HUES64 (cell line): ENCODE data around the gene SMARCC1.

ENCODE experiments used
- H3K27ac ChIP-seq: 2 replicates; pipeline ENCODE4 v1.7.0; 2013; ENCODE audit warnings: low read depth, low read length, inconsistent platforms
- H3K27me3 ChIP-seq: 2 replicates; pipeline ENCODE4 v1.6.1; 2013; ENCODE audit warnings: mild to moderate bottlenecking, low read length; ENCODE audit not compliant: insufficient read depth
- H3K36me3 ChIP-seq: 2 replicates; pipeline ENCODE4 v1.6.1; 2013; ENCODE audit warnings: mild to moderate bottlenecking, low read length; ENCODE audit not compliant: insufficient read depth
- H3K4me1 ChIP-seq: 2 replicates; pipeline ENCODE4 v1.6.1; 2013; ENCODE audit warnings: mild to moderate bottlenecking, low read length, moderate library complexity; ENCODE audit not compliant: insufficient read depth
- H3K4me3 ChIP-seq: 2 replicates; pipeline ENCODE4 v1.5.1; 2013; ENCODE audit warnings: mild to moderate bottlenecking, low read length, moderate library complexity
- H3K9ac ChIP-seq: 2 replicates; pipeline ENCODE4 v1.6.1; 2013; ENCODE audit warnings: mild to moderate bottlenecking, low read depth, low read length
- H3K9me3 ChIP-seq: 2 replicates; pipeline ENCODE4 v1.6.1; 2013; ENCODE audit warnings: low read depth, low read length; ENCODE audit not compliant: insufficient read depth
- WGBS: fragments of 150-250, 120-280 bp; methylation state at CpG from one replicate; pipeline ENCODE4 v1.1.7; 2013; ENCODE audit warnings: missing lambda C conversion rate; 5-methylcytosine and 5-hydroxymethylcytosine counted together

SMARCC1 gene

DNA sequence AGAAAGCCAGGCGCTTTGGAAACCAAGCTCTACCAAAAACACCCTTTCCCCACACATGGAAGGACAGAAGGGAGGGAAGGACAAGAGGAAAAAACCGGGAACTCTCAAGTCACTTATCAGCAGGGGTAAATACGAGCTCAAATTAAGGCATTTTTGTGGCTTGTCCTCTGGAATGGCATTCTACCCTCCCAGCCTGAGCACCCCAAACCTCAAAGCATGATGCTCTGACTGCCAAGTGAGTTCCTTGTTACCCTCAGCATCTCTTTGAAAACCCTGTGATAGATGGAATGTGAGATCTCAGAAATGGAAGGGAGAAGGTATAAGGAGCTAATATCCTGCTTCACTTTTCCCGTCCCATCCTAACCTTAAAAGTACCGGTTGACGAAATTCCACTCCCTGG lies 194.9 kb downstream of the SMARCC1 start:
- Histone ChIP-seq H3K9ac (no peak overlapping the region), H3K27ac (no peak overlapping the region), H3K4me3 (no peak overlapping the region), H3K4me1 (peaks cover 10% of the 10 kb centered on the region; the same call in 1 of the 2 replicates), H3K36me3 (peaks cover 67% of the 10 kb centered on the region), H3K9me3 (no peaks in the 10 kb centered on the region), H3K27me3 (no peaks in the 10 kb centered on the region)
- WGBS = 88% methylated on average over 5 of the region's 6 CpGs

DNA sequence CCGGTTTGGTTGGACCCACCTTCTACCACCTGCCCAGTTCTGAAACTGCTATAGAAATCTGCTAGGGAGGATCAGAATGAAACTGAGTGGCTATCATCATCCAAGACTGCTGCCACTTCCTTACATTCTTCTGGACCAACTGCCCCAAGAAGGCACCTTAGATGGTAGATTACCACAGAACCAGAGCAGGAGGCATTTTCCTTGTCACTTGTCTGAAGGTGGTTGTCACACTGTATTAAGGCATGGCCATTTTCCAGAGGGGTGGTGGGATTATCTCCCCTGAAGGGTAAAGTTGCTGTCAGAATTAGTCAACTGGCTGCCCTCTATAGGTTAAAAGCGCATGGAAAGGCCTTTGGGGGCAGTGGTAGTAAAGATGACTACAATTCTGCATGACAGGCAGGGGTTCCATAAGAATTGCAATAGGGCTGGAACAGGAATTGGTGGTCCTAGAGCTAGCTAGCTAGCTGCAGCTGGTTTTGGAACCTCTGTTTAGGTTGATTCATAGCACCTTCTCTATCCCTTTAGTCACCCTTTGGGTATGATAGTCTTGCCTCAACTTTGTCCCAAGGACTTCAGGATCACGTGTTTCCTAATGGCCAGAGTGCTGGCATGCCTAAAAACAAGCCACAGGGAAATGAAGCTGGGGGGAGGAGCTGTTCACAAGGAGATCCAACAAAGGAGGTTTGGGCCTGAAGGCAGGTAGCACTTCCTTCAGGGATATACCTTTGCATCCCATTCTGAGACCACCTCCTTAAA lies 198.2 kb downstream of the SMARCC1 start:
- peaks cover 27% of the 10 kb centered on the region for H3K27me3 ChIP-seq
- no peaks in the 10 kb centered on the region for H3K9me3 ChIP-seq
- peaks cover 10% of the 10 kb centered on the region; the same call in 1 of the 2 replicates for H3K4me1 ChIP-seq
- H3K36me3 ChIP-seq = peaks cover 36% of the 10 kb centered on the region
- no peak overlapping the region for H3K4me3 ChIP-seq
- H3K9ac ChIP-seq = no peak overlapping the region
- no peak overlapping the region for H3K27ac ChIP-seq
- WGBS = 85% methylated on average over 3 of the region's 3 CpGs

DNA sequence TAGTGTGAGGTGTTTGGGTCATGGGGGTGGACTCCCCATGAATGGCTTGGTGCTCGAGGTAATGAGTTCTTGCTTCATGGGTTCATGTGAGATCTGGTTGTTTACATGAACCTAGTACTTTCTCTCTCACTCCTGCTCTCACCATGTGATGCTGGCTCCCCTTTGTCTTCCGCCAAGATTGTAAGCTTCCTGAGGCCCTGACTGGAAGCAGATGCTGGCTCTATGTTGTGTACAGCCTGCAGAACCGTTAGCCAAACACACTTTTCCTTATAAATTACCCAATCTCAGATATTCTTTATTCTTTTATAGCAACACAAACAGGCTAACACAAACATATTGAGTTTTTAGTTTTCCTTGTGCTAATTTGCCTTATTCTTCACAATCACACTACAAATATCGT lies 199.9 kb downstream of the SMARCC1 start:
- Histone ChIP-seq H3K27ac (no peak overlapping the region), H3K4me3 (no peak overlapping the region), H3K27me3 (peaks cover 39% of the 10 kb centered on the region), H3K4me1 (peaks cover 10% of the 10 kb centered on the region; the same call in 1 of the 2 replicates), H3K9me3 (no peaks in the 10 kb centered on the region), H3K36me3 (peaks cover 20% of the 10 kb centered on the region), H3K9ac (no peak overlapping the region)
- WGBS = 93% methylated on average over 4 of the region's 4 CpGs

DNA sequence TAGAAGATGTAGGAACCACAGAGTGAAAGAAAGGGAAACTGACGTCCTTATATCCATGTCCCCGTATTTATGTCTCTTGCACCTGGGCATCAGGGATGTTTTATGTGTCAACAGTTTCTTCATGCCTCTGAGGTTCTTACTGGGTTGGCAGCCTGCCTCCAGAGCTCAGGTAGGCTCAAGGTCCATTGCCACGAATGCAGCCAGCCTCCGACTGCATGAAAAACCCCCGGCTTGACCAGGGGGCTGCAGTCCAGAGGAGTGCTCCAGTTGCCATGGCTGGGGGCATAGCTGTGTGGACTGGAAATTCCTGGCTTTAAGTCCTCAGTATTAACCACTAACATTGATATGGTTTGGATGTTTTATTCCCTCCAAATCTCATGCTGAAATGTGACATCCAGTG lies 200.3 kb downstream of the SMARCC1 start:
- Histone ChIP-seq H3K9me3 (no peaks in the 10 kb centered on the region), H3K4me3 (no peak overlapping the region), H3K27me3 (peaks cover 42% of the 10 kb centered on the region), H3K4me1 (peaks cover 10% of the 10 kb centered on the region; the same call in 1 of the 2 replicates), H3K9ac (no peak overlapping the region), H3K36me3 (peaks cover 16% of the 10 kb centered on the region), H3K27ac (no peak overlapping the region)
- 85% methylated on average over 5 of the region's 5 CpGs for WGBS

DNA sequence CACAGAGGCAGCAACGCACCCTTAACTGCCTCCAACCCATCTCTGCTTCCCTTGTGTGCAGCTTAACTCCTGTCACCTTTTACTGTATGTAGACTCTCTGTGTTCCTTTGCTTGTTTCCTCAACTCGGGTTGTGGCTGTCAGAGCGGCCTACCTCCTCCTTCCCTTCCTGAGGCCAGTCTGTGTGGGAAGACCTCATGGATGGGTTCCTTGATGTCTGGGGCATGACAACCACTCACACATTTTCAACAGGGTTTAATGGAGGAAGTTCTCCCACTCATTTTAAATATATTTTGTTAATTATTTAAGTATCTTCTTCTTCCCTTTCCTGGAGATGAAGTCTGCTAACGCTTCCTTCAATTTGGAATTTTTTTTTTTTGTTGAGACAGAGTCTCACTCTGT lies 201.2 kb downstream of the SMARCC1 start:
- Histone ChIP-seq H3K9me3 (no peaks in the 10 kb centered on the region), H3K4me1 (peaks cover 11% of the 10 kb centered on the region; the same call in 1 of the 2 replicates), H3K27me3 (peaks cover 42% of the 10 kb centered on the region), H3K4me3 (no peak overlapping the region), H3K36me3 (peaks cover 6% of the 10 kb centered on the region), H3K27ac (no peak overlapping the region), H3K9ac (no peak overlapping the region)
- WGBS = 79% methylated on average over 4 of the region's 4 CpGs

DNA sequence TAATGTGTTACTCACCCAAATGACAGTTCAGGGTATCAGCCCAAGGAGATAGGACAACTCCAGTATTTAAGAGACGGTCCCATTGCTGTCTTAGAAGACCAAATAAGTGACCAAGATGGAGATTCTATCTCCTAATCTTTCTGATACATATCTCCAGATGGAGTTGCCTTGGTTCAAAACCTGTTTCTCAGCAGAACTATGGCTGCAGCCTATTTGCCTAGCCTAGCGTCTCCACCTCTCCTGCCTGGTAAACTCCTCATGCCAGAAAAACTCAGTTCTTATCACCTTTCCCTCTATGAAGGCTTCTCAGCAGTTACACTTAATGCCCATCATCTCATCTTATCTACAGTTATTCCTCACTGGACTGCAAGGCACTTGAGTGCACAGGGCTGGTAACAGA lies 201.8 kb downstream of the SMARCC1 start:
- Histone ChIP-seq H3K27ac (no peak overlapping the region), H3K9ac (no peak overlapping the region), H3K4me1 (peaks cover 13% of the 10 kb centered on the region; the same call in 1 of the 2 replicates), H3K9me3 (no peaks in the 10 kb centered on the region), H3K36me3 (0 out of 2 replicates have a peak, but pooled peaks cover under 1% of the 10 kb centered on the region), H3K27me3 (peaks cover 42% of the 10 kb centered on the region), H3K4me3 (no peak overlapping the region)
- WGBS = 86% methylated on average over 2 of the region's 2 CpGs

DNA sequence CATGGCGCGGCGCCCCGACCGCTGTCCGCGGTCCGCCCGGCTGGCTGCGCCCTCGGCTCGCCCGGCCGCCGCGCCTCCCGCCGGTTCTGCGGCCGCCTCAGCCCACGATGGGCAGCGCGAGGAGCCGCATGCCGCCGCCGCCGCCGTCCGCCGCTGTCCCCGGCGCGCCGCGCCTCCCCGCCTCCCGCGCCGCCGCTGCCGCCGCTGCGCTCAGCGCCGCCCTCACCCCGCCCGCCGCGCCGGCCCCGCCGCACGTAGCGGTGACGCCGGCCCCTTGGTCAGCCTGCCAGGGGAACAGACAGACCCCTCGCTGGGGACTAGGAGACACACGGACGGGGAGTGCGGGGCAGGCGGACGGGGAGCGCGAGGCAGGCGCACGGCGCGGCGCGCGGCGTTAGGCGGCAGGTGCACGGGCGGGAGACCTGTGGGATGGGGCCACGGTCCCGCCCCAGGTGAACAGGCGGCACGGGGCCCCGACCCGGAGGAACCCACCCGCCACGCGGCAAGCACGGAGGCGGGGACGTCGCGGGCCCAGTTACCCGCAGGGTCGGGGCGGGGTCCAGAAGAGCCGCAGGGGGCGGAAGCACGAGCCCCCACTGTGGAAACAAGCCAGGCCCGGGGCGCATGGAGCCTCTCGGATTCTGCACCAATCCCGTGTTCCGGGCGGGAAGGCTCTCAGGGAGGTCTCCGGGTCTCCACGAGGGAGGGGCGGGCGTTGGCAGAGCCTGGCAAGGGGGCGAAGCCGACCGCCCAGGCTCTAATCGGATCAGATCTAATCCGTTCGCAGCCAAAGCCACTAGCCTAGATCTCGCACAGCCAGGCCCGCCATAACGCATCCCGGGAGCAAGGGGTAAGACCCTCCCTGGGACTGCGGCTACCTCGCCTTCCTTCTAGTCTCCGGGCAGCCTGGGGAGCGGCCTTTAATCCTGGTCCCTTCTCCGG lies 202.7 kb downstream of the SMARCC1 start, which contains the start of gene CSPG5:
CSPG5 (minus strand) TSS at position 175 of the 942 bp plus-strand sequence; CDS start at position 3, 172 bp downstream.
- peak within 1 kb of the TSS; percentile 53 for H3K4me3 ChIP-seq
- peaks cover 9% of the 10 kb centered on the region; the same call in 1 of the 2 replicates for H3K4me1 ChIP-seq
- no peaks in the 10 kb centered on the region for H3K36me3 ChIP-seq
- no peaks in the 10 kb centered on the region for H3K9me3 ChIP-seq
- H3K9ac ChIP-seq = peak within 1 kb of the TSS; percentile 40; the same call in 1 of the 2 replicates
- peaks cover 42% of the 10 kb centered on the region for H3K27me3 ChIP-seq
- H3K27ac ChIP-seq = no peak within 1 kb of the TSS
- WGBS = 3% methylated on average over 121 of the region's 121 CpGs

DNA sequence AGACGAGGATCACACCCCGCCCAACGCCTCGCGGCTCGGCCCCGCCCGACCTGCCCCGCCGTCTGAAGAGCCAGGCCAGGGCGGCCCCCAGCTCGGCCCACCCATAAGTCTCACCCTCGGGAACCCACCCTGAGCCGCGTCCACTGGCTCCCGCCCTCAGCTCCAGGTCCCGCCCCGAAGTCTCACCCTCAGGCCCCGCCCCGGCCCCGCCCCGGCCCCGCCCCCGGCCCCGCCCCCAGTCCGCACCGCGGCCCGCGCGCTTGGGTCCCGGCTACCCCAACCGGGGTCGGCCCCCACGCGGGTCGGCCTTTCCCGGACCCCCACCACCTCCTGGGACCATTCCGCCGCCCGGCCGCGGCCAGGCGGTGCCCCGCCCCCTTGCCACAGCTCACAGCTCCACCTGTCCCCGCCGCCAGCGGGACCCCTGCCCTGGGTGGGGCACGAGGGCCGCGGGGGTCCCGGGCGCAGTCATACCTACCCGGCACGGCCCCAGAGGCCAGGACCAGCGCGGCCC lies 203.5 kb downstream of the SMARCC1 start:
- no peak overlapping the region for H3K27ac ChIP-seq

DNA sequence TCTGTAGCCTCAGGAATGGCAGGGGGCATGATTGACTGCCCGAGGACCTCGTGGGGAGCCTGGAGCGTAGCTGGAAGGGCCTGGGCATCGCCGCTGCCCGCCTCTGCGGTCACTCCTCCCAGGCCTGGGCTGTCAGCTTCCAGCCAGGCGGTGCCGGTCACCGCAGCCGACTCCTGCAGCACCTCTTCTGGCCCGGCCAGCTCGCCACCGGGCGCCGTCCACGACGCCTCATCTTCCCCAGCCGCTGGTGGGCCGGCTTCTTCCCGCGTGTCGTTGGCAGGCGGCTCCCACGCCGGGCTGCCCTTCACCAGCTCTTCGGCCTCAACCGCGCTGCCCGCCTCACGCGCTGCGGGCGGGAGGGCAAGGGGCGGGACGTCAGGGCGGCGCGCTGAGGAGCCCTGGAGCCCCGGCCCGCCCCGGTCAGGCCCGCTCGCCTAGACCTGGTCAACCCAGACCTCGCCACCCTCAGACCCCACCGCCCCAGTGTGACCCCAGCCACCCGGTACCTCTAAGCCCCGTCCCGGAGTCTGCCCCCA lies 204.0 kb downstream of the SMARCC1 start:
- 9% methylated on average over 49 of the region's 49 CpGs for WGBS
- Histone ChIP-seq H3K4me3 (peak overlapping the region; percentile 36), H3K27ac (no peak overlapping the region), H3K27me3 (peaks cover 42% of the 10 kb centered on the region), H3K9me3 (no peaks in the 10 kb centered on the region), H3K4me1 (0 out of 2 replicates have a peak, but pooled peaks cover 3% of the 10 kb centered on the region), H3K36me3 (no peaks in the 10 kb centered on the region), H3K9ac (no peak overlapping the region; the same call in 1 of the 2 replicates)

More for the DNA sequence above, 203.5 kb downstream of the SMARCC1 start:
- 0 out of 2 replicates have a peak, but pooled peaks cover 3% of the 10 kb centered on the region for H3K4me1 ChIP-seq
- H3K36me3 ChIP-seq = no peaks in the 10 kb centered on the region
- peak overlapping the region; percentile 51 for H3K4me3 ChIP-seq
- H3K9me3 ChIP-seq = no peaks in the 10 kb centered on the region
- H3K27me3 ChIP-seq = peaks cover 42% of the 10 kb centered on the region
- WGBS = under 1% methylated on average over 57 of the region's 57 CpGs
- H3K9ac ChIP-seq = no peak overlapping the region

DNA sequence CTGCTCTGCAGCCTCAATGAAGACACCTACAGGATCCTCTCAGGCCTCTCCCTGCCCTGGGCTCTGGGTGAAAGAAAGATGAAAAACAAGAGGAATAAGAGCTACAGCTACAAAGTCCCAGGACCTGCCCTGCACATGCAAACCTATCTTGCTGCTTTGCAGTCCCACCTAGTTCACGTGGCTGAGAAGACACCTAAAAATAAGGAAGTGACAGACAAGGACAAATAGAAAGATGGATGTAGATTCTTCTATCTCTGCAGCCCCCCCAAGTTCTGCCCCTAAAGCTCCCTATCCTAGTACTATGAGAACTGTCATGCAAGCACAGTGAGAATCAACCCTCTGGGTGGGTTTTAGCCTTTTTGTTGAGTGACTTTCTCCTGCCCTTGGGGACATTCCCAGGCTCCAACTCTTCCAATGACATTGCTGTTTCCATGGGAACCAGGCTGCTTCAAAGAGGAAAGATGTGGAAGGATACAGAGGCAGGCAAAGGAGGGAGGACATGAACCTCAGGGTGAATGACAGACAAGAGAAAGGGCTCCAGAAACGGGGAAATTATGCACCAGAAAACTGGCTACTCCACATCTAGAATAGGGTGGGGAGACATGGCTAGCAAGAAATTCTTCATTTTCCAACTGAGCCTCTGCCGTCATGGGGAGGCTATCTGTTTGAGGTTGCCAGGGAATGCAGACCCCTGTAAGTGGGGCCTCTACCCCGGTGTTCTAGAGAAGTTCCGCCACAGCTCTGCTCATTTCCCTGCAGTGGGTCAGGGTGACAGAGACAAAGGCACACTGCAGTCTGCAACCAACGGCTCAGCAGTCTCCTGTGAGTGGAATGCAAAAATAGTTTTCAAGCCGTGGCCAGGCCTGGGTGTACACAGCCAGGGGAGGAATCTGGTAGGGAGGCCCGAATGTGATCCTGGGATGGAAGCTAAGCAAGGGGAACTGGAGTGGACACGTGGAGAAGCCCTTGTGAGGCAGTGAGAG lies 208.2 kb downstream of the SMARCC1 start:
- 0 out of 2 replicates have a peak, but pooled peaks cover 3% of the 10 kb centered on the region for H3K4me1 ChIP-seq
- WGBS = 78% methylated on average over 9 of the region's 9 CpGs
- H3K27me3 ChIP-seq = peaks cover 15% of the 10 kb centered on the region
- H3K9ac ChIP-seq = no peak overlapping the region
- no peak overlapping the region for H3K4me3 ChIP-seq
- H3K36me3 ChIP-seq = no peaks in the 10 kb centered on the region
- no peak overlapping the region for H3K27ac ChIP-seq
- no peaks in the 10 kb centered on the region for H3K9me3 ChIP-seq
